WTC11 (cell line): ENCODE measurements around the gene GOSR2.

ENCODE experiments used
- CTCF ChIP-seq: fragments of 200-600 bp; IDR thresholded peaks from 2 replicates; pipeline ENCODE4 v1.8.0; 2022; ENCODE audit warnings: antibody characterized with exemption
- JUN ChIP-seq: sonication (generic); formaldehyde crosslinking; IDR thresholded peaks from 2 replicates; pipeline ENCODE4 v1.8.0; 2023; ENCODE audit warnings: mild to moderate bottlenecking, missing genetic modification reagents
- NR1H2 ChIP-seq: sonication (generic); formaldehyde crosslinking; IDR thresholded peaks from 2 replicates; pipeline ENCODE4 v1.9.0; 2021; ENCODE audit warnings: mild to moderate bottlenecking, moderate library complexity, missing genetic modification reagents
- PRDM15 ChIP-seq: sonication (generic); formaldehyde crosslinking; IDR thresholded peaks from 2 replicates; pipeline ENCODE4 v1.8.0; 2022; ENCODE audit warnings: missing genetic modification reagents
- ZNF138 ChIP-seq: sonication (generic); formaldehyde crosslinking; conservative IDR thresholded peaks from 2 replicates; pipeline ENCODE4 v1.8.1; 2022; ENCODE audit warnings: mild to moderate bottlenecking, moderate library complexity, missing genetic modification reagents

GRCh38 chr17:46983782-46984181 lies 60.8 kb downstream of the GOSR2 start:
- TF ChIP-seq NR1H2 (no peak), CTCF (no peak), JUN (CRISPR knock-in tag) (no peak), ZNF138 (no peak), PRDM15 (CRISPR knock-in tag) (no peak)
